Thyroid gland (tissue), 4 donors: ENCODE data around the gene SETD4.

ENCODE experiments used
- CTCF ChIP-seq, 6 experiments: fragments of 200-600 bp in 3 of 6; fragments of 450-650 bp in 3 of 6; sonication (generic) in 3 of 6; IDR thresholded peaks; one replicate each; pipeline ENCODE4 v1.5.1; 2016 to 2019; ENCODE audit warnings: antibody characterized with exemption in 6 of 6, mild to moderate bottlenecking in 2 of 6, inconsistent platforms in 1 of 6, moderate library complexity in 1 of 6
- POLR2A ChIP-seq, 2 donors: fragments of 450-650 bp; IDR thresholded peaks; one replicate each; pipeline ENCODE4 v1.6.1; 2017; ENCODE audit warnings: antibody characterized with exemption in 2 of 2, mild to moderate bottlenecking in 2 of 2, moderate library complexity in 1 of 2

DNA sequence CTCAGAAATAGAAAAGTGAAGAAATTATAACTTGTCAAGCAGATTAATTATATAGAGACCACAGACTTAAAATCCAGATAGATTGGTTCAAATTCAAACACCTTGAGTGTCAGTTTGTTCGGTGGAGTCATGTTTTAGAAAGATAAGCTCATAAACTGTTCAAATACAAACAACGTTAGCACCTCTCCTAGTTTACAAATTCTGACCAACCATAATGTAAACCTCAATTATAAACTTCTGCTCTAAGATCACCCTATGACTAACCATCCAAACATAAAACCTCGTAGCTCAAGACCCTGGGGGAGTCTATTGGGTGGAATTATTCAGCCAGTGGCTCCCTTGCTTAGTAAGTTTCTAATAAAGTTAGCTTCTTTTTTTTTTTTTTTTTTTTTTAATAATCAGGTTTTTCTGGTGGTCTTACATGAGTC lies 21.9 kb upstream of the SETD4 start:
- TF ChIP-seq POLR2A (IDR thresholded peaks at IDR 0.05), result no peak
- TF ChIP-seq CTCF (IDR thresholded peaks at IDR 0.05), result no peak
